ENCODE data around the gene RBBP8NL.

The RBBP8NL gene

DNA sequence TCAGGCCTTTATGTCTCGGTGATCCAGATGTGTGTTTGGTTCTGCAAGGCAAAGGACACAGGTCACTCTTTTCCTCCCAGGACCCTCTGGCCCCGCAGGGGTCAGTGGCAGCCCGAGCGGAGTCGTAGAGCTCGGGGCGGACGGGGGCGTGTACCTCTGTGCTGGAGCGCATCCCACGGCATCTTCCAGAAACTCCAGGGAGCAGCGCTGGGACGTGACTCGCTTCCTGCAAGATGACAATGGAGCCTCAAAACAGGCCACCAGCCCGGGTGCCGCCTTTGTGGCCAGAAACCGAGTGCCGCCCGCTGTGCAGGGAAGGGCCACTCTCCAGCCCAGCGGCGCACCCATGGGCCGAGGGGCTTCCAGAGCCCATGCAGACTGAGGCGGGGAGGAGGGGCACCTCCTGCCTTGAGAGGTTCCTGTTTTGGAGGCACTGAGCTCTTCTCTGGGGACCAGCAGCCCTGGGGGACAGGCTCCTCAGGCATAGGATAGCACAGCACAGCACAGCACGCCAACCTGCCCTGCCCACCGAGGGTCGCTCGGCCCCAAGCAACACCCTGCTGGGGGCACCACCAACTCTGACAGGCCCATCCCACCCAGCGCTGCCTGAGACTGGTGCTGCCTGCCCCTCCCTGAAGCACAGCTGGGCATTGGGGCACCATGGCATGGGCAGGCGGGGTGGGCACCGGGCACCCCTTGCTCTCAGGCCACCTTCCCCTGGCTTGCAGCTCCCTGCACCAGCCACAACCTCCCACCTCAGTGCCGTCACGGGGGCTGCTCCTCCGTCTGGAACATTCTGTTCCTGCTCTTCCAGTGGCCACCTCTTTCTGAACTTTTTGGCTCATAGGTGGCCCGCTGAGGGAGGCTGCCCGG lies 30.7 kb downstream of the RBBP8NL start:
- TF ChIP-seq, protein P1, sequence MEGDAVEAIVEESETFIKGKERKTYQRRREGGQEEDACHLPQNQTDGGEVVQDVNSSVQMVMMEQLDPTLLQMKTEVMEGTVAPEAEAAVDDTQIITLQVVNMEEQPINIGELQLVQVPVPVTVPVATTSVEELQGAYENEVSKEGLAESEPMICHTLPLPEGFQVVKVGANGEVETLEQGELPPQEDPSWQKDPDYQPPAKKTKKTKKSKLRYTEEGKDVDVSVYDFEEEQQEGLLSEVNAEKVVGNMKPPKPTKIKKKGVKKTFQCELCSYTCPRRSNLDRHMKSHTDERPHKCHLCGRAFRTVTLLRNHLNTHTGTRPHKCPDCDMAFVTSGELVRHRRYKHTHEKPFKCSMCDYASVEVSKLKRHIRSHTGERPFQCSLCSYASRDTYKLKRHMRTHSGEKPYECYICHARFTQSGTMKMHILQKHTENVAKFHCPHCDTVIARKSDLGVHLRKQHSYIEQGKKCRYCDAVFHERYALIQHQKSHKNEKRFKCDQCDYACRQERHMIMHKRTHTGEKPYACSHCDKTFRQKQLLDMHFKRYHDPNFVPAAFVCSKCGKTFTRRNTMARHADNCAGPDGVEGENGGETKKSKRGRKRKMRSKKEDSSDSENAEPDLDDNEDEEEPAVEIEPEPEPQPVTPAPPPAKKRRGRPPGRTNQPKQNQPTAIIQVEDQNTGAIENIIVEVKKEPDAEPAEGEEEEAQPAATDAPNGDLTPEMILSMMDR (IDR thresholded peaks at IDR 0.05; ENCODE audit: insufficient read depth, low read length, missing control alignments): no peak
- CTCF ChIA-PET: no interaction called here
- no peak overlapping the region for H3K4me3 ChIP-seq (ENCODE audit: low read depth, low read length)
- no peak for DNase-seq (ENCODE audit: low read depth, low spot score)
- POLR2A ChIA-PET: no interaction called here

DNA sequence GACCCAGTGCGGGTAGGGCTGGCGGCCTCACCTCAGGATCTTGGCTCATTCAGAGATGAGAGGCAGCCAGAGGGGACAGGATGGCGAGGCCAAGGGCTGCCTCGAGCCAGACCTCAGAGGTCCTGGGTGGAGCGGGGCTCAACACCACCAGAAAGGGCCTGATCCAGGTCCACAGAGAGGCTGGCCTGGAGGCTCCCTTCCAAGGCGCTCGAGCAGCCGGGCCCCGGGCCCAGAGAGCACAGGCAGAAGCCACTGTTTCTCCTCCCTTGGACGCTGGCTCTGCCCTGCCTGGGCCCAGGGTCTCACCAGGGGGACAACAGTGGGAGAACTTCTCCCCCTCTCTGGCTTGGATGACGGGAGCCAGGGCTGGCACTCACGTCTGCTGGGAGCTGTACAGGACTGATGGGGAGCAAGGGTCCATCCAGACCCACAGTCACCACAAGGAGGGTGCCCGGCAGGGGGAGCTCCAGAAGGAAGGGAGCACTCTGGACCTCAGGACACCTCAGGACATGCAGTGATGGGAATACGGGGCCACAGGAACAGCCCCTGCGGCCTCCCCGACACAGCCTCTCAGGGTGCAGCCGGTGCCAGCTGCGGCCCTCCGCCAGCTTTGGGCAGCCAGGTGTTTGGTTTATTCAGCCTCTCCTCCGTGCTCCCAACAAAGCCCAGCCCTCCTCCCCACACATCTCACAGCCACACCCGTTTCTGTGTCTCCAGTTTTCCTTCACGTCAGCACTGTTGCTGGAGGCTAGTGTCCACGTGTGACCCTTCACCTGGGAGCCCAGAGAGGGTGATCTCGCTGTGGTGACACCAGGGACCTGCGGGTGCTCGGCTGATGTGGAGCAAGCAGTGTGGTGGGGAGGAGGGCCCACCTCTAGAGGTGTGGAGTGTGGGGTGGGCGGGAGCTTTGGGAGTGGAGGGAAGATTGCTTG lies 31.8 kb downstream of the RBBP8NL start:
- POLR2A ChIA-PET: no interaction called here
- TF ChIP-seq, protein P1 (IDR thresholded peaks at IDR 0.05; ENCODE audit: insufficient read depth, low read length, missing control alignments): no peak

DNA sequence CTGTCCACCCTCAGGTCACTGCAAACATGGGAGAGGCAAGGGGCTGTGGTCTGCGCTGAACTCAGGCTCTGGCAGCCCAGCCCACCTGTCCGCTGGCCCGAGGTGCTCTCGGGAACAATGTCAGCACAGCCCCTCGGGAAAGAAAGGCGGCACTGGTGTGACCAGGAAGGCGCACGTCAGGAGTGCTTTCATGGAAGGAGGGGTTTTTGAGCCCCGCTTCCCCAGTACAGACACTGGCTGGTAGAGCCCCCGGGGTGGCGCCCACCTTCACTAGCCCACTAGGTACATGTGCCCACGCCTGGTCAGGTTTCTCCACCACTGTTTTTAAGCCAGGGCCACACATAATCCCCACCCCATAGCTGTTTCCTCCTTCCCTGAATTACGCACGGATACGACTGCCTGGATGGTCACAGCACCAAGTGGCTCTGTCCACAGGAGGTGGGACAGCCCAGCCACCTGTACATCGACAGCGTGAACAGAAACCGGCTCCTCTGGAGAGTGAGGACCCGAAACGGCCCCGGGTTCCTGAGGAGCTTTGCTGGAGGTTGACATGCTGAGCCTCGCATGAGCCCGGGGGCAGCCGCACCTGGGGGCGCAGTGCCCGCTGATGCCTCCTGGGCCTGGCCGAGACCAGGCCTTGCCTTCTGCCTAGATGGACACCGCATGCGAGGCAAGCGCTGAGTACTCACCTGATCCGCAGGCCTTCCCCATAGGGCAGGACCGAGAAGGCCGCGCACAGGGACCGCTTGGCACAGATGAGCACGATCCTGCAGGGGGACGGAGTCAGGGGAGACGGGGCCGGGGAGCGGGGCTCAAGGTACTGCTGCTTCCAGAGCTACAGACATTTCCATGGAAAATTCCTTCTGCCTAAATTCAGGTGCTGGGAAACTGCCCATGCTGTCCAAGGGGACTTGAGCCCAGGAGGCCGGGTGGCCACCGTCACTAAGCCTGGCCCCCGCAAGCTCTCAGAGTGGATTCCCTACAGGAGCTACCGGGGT lies 32.8 kb downstream of the RBBP8NL start:
- POLR2A ChIA-PET: no interaction called here
- CTCF ChIA-PET: interaction anchor here (1.3 kb wide), 1 partner anchor 92 kb away, joined by 3 read pairs; no protein-coding TSS in a partner anchor
- no peak for DNase-seq (ENCODE audit: low read depth, low spot score)
- H3K4me3 ChIP-seq (ENCODE audit: low read depth, low read length): no peak overlapping the region
- TF ChIP-seq, protein P1 (IDR thresholded peaks at IDR 0.05; ENCODE audit: insufficient read depth, low read length, missing control alignments): no peak

More for the DNA sequence above, 31.8 kb downstream of the RBBP8NL start:
- H3K4me3 ChIP-seq (ENCODE audit: low read depth, low read length): no peak overlapping the region
- no peak for DNase-seq (ENCODE audit: low read depth, low spot score)
- CTCF ChIA-PET: no interaction called here

GRCh38 chr20:62393830-62394229 lies 33.5 kb downstream of the RBBP8NL start:
- ChIA-PET CTCF (interaction anchor here (1.3 kb wide), 1 partner anchor 92 kb away, joined by 3 read pairs; no protein-coding TSS in a partner anchor), POLR2A (no interaction called here)
- TF ChIP-seq, protein P1 (IDR thresholded peaks at IDR 0.05; ENCODE audit: insufficient read depth, low read length, missing control alignments): no peak
- no peak overlapping the region for H3K4me3 ChIP-seq (ENCODE audit: low read depth, low read length)
- no peak for DNase-seq (ENCODE audit: low read depth, low spot score)

DNA sequence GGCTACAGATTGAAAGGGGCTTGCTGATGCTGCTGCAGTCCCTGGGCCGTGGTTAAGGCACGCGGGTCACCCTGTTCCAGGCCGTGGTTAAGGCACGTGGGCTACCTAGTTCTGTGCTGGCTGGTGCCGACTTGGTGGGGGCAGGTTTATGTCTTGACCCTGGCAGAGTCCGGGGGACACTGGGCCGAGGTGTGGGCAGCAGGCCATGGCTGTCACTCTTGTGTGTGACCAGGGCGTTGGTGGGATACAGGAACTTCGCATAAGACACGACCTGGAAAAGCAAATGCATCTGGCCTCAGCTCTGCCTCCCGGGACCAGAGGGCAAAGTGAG lies 34.0 kb downstream of the RBBP8NL start:
- TF ChIP-seq, protein P1 (IDR thresholded peaks at IDR 0.05; ENCODE audit: insufficient read depth, low read length, missing control alignments): no peak
- DNase-seq (ENCODE audit: low read depth, low spot score): no peak
- H3K4me3 ChIP-seq (ENCODE audit: low read depth, low read length): no peak overlapping the region
- ChIA-PET POLR2A (no interaction called here), CTCF (interaction anchor here (1.3 kb wide), 1 partner anchor 91 kb away, joined by 3 read pairs; no protein-coding TSS in a partner anchor)
